ENCODE measurements around the gene NPEPPS. TPM values are rescaled to one million over a fixed set of nuclear protein-coding genes. Genes with fewer than 3 reads are reported as not detected.

The NPEPPS gene
- total RNA-seq, 1 donor from 2014 or later: 113 TPM

DNA sequence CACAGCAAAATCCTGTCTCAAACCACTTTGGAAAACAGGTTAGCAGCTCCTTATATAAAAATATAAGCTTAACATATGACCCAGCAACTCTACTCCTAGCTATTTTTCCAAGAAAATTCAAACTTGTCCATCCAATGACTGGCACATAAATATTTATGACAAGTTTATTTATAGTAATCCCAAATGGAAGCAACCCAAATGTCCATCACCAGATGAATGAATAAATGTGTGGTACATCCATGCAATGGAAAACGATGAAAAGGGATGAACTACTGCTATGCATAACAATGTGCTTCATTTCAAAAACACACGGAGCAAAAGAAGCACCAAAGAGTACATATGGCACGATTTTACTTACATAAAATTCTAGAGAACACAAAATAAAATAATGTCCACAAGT, 109.2 kb downstream of the NPEPPS start:
- intact Hi-C loops (cut with DNase I): no loop called here
- TF ChIP-seq, protein P1, sequence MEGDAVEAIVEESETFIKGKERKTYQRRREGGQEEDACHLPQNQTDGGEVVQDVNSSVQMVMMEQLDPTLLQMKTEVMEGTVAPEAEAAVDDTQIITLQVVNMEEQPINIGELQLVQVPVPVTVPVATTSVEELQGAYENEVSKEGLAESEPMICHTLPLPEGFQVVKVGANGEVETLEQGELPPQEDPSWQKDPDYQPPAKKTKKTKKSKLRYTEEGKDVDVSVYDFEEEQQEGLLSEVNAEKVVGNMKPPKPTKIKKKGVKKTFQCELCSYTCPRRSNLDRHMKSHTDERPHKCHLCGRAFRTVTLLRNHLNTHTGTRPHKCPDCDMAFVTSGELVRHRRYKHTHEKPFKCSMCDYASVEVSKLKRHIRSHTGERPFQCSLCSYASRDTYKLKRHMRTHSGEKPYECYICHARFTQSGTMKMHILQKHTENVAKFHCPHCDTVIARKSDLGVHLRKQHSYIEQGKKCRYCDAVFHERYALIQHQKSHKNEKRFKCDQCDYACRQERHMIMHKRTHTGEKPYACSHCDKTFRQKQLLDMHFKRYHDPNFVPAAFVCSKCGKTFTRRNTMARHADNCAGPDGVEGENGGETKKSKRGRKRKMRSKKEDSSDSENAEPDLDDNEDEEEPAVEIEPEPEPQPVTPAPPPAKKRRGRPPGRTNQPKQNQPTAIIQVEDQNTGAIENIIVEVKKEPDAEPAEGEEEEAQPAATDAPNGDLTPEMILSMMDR (IDR thresholded peaks at IDR 0.05): no peak
- Histone ChIP-seq H3K9me3 (no peaks in the 10 kb centered on the region), H3K27me3 (no peaks in the 10 kb centered on the region), H3K4me1 (no peaks in the 10 kb centered on the region), H3K4me3 (no peak overlapping the region), H3K27ac (no peak overlapping the region), H3K36me3 (no peaks in the 10 kb centered on the region)
- DNase-seq (no peak), ATAC-seq (no peak)

DNA sequence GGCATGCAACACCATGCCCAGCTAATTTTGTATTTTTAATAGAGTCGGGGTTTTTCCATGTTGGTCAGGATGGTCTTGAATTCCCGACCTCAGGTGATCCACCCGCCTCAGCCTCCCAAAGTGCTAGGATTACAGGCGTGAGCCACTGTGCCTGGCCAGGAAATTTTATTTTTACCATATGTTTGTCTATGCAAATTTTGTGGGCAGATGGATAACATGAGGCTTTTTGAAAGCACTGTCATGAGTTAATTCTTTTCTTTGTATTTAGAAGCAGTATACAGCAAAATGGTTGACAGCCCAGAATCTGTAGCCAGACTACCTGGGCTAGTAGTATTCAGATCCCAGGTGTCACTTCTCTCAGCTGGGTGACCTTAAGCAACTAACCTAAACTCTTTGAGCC, 110.3 kb downstream of the NPEPPS start:
- intact Hi-C loops (cut with DNase I): no loop called here
- Histone ChIP-seq H3K4me1 (no peaks in the 10 kb centered on the region), H3K4me3 (no peak overlapping the region), H3K36me3 (no peaks in the 10 kb centered on the region), H3K9me3 (no peaks in the 10 kb centered on the region), H3K27ac (no peak overlapping the region), H3K27me3 (no peaks in the 10 kb centered on the region)
- ATAC-seq (no peak), DNase-seq (no peak)
- TF ChIP-seq, protein P1 (IDR thresholded peaks at IDR 0.05): no peak

DNA sequence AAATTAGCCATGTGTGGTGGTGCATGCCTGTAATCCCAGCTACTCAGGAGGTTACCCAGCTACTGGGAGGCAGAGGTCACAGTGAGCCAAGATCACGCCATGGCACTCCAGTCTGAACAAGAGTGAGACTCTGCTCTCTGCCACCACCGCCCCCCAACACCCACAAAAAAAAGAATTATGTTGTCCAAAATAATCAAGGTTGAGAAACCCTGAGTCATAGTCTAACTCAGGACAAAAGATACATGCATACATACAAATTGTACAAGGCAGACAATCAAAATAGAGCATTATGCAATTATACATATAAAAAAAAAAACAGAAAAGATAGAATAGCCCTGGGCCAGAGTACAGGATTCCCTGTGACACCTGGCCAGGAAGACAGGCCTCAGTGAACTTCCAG, 112.2 kb downstream of the NPEPPS start:
- Histone ChIP-seq H3K4me3 (no peak overlapping the region), H3K4me1 (peaks cover under 1% of the 10 kb centered on the region), H3K36me3 (no peaks in the 10 kb centered on the region), H3K27ac (no peak overlapping the region), H3K9me3 (no peaks in the 10 kb centered on the region), H3K27me3 (no peaks in the 10 kb centered on the region)
- ATAC-seq: no peak
- intact Hi-C loops (cut with DNase I): no loop called here
- DNase-seq: no peak
- TF ChIP-seq, protein P1 (IDR thresholded peaks at IDR 0.05): no peak

DNA sequence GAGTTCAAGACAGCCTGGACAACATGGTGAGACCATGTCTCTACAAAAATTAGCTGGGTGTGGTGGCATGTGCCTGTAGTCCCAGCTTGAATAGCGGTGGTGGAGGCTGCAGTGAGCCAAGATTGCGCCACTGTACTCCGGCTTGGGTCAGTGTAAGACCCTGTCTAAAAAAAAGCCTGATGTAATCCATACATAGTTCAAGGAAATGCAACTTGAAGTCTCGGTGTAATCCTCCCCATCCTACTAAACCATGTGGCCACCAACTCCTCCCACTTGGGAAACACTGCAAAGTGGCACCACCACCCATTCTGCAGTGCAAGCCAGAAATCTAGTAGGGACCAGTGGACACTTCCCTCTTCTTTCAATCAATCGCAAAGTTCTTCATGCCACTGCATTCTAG, 113.4 kb downstream of the NPEPPS start:
- Histone ChIP-seq H3K36me3 (no peaks in the 10 kb centered on the region), H3K4me1 (peaks cover 8% of the 10 kb centered on the region), H3K27me3 (no peaks in the 10 kb centered on the region), H3K4me3 (no peak overlapping the region), H3K9me3 (no peaks in the 10 kb centered on the region), H3K27ac (no peak overlapping the region)
- intact Hi-C loops (cut with DNase I): no loop called here
- TF ChIP-seq, protein P1 (IDR thresholded peaks at IDR 0.05): no peak
- no peak for DNase-seq
- peak; percentile 18 for ATAC-seq

DNA sequence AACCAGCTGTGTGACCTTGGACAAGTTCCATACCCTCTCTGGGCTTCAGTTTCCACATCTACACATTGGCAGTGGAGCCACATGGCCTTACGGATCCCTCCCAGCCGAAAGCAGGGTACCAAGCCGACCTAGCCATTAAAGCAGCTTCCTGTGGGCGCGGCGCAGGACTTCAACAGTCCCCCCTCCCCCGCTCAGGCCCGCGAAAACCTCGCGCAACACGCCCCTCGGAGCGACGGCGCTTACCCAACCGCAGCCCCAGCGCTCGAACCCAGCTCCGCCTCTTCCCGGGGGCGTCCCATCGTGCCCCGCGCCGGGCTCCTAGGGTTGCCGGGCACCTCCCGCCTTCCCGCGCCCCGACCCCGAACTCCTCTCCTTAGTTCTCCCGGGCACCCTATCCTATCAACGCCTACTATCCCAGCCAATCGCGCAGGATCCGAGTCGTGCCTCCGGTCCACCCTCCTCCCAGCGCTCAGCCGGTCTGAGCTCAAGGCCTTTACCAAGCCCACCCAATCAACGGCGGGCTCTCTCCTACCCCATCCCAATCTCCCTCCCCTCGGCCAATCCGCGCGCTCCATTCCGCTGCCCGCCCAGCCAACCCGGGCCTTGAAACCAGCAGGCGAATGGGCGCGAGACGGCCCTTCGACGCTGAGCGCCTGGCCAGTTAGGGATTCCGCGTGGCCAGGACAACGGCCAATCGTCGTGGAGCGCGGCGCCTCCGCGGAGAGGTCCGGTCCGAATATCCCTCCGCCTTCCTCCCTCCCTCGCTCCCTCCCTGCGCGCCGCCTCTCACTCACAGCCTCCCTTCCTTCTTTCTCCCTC, 118.5 kb downstream of the NPEPPS start, which contains the start of gene KPNB1:
KPNB1 (plus strand) TSS at position 767 of the 819 bp plus-strand sequence. CDS start 326 bp downstream, outside the sequence.
- DNase-seq: peak; percentile 100
- H3K36me3 ChIP-seq: peaks cover 26% of the 10 kb centered on the region
- ATAC-seq: peak; percentile 90
- intact Hi-C loops (cut with DNase I): no loop called here
- TF ChIP-seq, protein P1 (IDR thresholded peaks at IDR 0.05): no peak
- no peaks in the 10 kb centered on the region for H3K9me3 ChIP-seq
- H3K4me1 ChIP-seq: peaks cover 24% of the 10 kb centered on the region
- H3K27ac ChIP-seq: peak within 1 kb of the TSS; percentile 88
- H3K27me3 ChIP-seq: no peaks in the 10 kb centered on the region
- peak within 1 kb of the TSS; percentile 92 for H3K4me3 ChIP-seq
